Measurements from ENCODE around the gene ELF2. TPM values are rescaled to one million over a fixed set of nuclear protein-coding genes. Genes with fewer than 3 reads are reported as not detected.
"Not testable (repeated sequence)": the region's sequence is repeated elsewhere in the genome, so short reads cannot be mapped to it uniquely, and the experiment has no call there.

Gene ELF2
- total and polyA plus RNA-seq, 8 donors = 9.0 to 31.6 (median 18.7) TPM

GRCh38 chr4:139028191-139028661 is 148.8 kb downstream of the ELF2 start:
- WGBS, 2 donors = 11 to 12% methylated on average over 11 of the region's 11 CpGs
- no peak for TF ChIP-seq CTCF (IDR thresholded peaks at IDR 0.05)
- DNase-seq (peak; percentile 60 to 88 (median 78)), ATAC-seq (peak; percentile 80 to 93 (median 90)), FAIRE-seq (no peak)
- intact Hi-C loops (cut with DNase I) = no loop called here
- Histone ChIP-seq H3K9me3 (no peaks in the 10 kb centered on the region), H3K36me3 (no peaks in the 10 kb centered on the region), H3K4me3 (peak overlapping the region in 1 of 4 donors; percentile 4), H3K27me3 (no peaks in the 10 kb centered on the region), H3K27ac (peak overlapping the region; percentile 22 to 70 (median 38)), H3K4me1 (peaks cover 9 to 11% (median 9%) of the 10 kb centered on the region in 3 donors)

- peak; percentile 29 to 33 (median 30) for ATAC-seq
- FAIRE-seq = no peak
- Histone ChIP-seq H3K9me3 (no peaks in the 10 kb centered on the region), H3K27me3 (no peaks in the 10 kb centered on the region), H3K4me1 (peaks cover 9 to 11% (median 9%) of the 10 kb centered on the region in 3 donors), H3K4me3 (peak overlapping the region in 1 of 4 donors; percentile 4), H3K36me3 (no peaks in the 10 kb centered on the region), H3K27ac (peak overlapping the region; percentile 22 to 70 (median 38))
- TF ChIP-seq CTCF (IDR thresholded peaks at IDR 0.05) = no peak
- WGBS, 2 donors = 61 to 74% methylated on average over 5 of the region's 5 CpGs
- no peak for DNase-seq
- intact Hi-C loops (cut with DNase I) = no loop called here
These were observed 149.2 kb downstream of the ELF2 start for GRCh38 chr4:139027776-139028175.

GRCh38 chr4:139025841-139026240 is 151.2 kb downstream of the ELF2 start:
- ATAC-seq (no peak), FAIRE-seq (no peak), DNase-seq (no peak)
- Histone ChIP-seq H3K9me3 (no peaks in the 10 kb centered on the region), H3K27ac (no peak overlapping the region), H3K4me1 (peaks cover 9 to 11% (median 9%) of the 10 kb centered on the region in 3 donors), H3K27me3 (no peaks in the 10 kb centered on the region), H3K4me3 (no peak overlapping the region), H3K36me3 (no peaks in the 10 kb centered on the region)
- 96 to 100% methylated on average over 1 of the region's 1 CpG for WGBS, 2 donors
- TF ChIP-seq CTCF (IDR thresholded peaks at IDR 0.05) = no peak
- intact Hi-C loops (cut with DNase I) = no loop called here

- Histone ChIP-seq H3K36me3 (no peaks in the 10 kb centered on the region), H3K27ac (no peak overlapping the region), H3K9me3 (no peaks in the 10 kb centered on the region), H3K4me3 (no peak overlapping the region), H3K27me3 (no peaks in the 10 kb centered on the region), H3K4me1 (peaks cover 9 to 14% (median 11%) of the 10 kb centered on the region in 3 donors)
- ATAC-seq (no peak), DNase-seq (no peak), FAIRE-seq (no peak)
- WGBS, 2 donors = 91 to 92% methylated on average over 9 of the region's 9 CpGs
- no peak for TF ChIP-seq CTCF (IDR thresholded peaks at IDR 0.05)
- intact Hi-C loops (cut with DNase I) = no loop called here
These were observed 152.3 kb downstream of the ELF2 start for GRCh38 chr4:139024686-139025085.

GRCh38 chr4:139022835-139023234 is 154.2 kb downstream of the ELF2 start:
- H3K9me3 ChIP-seq = no peaks in the 10 kb centered on the region
- H3K36me3 ChIP-seq = no peaks in the 10 kb centered on the region
- intact Hi-C loops (cut with DNase I) = no loop called here
- ATAC-seq = no peak
- TF ChIP-seq CTCF (IDR thresholded peaks at IDR 0.05) = no peak
- H3K4me3 ChIP-seq = no peak overlapping the region
- FAIRE-seq = no peak
- DNase-seq = no peak
- WGBS, 2 donors = 97 to 98% methylated on average over 5 of the region's 5 CpGs
- no peaks in the 10 kb centered on the region for H3K27me3 ChIP-seq
- no peak overlapping the region for H3K27ac ChIP-seq
- H3K4me1 ChIP-seq = peaks cover 9 to 17% (median 12%) of the 10 kb centered on the region in 3 donors

GRCh38 chr4:139021071-139021470 is 155.9 kb downstream of the ELF2 start:
- H3K4me1 ChIP-seq = peaks cover 8 to 16% (median 11%) of the 10 kb centered on the region in 3 donors
- intact Hi-C loops (cut with DNase I); H3K4me3 ChIP-seq; H3K27ac ChIP-seq; H3K27me3 ChIP-seq; H3K36me3 ChIP-seq; H3K9me3 ChIP-seq; ATAC-seq; FAIRE-seq; DNase-seq: not testable (repeated sequence)
- WGBS, 2 donors = 93 to 94% methylated on average over 12 of the region's 12 CpGs
